GM21528 (cell line): ENCODE measurements around the gene MMP24OS.

Source experiments
- ATAC-seq: cut with Tn5 transposase; IDR thresholded peaks from one replicate; pipeline ENCODE4 v1.9.1; 2021; ENCODE audit warnings: mild to moderate bottlenecking, moderate library complexity; ENCODE audit not compliant: unreplicated experiment, low FRiP score

The MMP24OS gene

DNA sequence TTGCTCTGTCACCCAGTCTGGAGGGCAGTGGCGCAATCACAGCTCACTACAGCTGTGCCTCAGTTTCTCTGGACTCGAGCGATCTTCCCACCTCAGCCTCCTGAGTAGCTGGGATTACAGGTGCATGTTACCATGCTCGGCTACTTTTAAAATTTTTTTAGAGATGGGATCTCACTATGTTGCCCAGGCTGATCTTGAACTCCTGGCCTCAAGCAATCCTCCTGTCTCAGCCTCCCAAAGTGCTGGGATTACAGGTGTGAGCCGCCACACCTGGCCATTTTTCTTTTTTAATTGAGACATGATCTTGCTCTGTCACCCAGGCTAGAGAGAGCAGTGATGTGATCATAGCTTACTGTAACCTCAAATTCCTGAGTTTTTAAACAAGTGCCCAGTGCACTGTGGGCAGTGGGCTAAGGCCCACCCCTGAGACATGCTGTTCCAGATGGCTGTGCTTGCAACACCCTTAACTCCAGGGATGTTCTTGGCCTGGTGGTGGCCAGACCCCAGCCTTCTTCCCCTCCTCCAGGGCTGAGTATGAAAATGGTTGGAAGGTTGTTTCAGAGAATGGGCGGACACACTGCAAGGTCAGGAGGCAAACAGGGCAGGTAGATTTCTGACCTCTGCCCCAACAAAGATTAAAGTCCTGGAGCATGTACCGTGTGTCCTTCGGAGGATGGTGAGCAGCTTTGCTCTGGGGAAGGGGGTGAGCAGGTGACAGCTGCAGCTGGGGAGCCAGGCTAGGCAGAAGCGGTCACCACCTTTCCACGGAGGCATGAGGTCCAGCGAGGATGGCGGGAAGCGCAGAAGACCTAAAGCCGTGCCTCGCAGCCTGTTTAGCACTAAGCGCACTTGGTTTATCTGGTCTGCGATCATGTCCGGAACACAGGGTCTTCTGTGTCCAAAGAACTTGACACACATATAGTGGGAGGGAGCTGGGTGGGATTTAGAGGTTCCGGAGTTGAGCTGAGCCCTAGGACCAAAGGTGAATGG, 15.7 kb upstream of the MMP24OS start:
- no peak for ATAC-seq

DNA sequence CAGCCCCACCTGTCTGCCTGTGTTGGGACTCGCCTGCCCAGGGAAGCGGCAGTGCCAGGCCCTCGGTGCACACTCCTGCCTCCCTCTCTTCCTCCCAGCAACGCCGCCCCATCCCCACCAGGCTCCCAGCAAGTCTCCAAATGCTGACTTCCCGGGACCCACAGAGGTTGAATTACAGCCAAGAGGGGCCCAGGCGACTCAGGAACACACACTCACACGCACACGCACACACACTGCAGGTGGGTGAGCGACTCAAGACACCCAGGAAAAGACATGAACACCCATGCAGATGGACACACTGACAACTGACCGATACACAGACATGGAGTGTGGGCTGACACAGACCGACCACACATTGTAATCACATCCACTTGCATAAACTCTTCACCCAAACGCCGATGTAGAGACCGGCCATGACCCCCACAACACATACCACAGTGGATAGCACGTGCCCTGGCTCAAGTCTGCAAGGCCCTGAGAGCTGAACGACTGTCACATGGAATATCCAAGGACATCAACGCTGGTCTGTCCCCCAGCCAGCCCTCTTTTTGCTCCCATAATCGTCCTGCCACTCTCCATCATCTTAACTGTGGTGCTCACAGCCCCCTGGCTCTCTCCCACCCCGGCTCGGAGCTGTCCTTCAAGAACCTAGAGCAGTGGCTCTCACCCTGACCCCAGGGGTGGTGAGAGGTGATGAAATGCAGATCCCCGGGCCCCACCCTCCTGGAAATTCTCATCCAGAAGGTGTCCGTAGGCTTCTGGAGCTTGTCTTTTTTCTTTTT, 14.8 kb upstream of the MMP24OS start:
- no peak for ATAC-seq

DNA sequence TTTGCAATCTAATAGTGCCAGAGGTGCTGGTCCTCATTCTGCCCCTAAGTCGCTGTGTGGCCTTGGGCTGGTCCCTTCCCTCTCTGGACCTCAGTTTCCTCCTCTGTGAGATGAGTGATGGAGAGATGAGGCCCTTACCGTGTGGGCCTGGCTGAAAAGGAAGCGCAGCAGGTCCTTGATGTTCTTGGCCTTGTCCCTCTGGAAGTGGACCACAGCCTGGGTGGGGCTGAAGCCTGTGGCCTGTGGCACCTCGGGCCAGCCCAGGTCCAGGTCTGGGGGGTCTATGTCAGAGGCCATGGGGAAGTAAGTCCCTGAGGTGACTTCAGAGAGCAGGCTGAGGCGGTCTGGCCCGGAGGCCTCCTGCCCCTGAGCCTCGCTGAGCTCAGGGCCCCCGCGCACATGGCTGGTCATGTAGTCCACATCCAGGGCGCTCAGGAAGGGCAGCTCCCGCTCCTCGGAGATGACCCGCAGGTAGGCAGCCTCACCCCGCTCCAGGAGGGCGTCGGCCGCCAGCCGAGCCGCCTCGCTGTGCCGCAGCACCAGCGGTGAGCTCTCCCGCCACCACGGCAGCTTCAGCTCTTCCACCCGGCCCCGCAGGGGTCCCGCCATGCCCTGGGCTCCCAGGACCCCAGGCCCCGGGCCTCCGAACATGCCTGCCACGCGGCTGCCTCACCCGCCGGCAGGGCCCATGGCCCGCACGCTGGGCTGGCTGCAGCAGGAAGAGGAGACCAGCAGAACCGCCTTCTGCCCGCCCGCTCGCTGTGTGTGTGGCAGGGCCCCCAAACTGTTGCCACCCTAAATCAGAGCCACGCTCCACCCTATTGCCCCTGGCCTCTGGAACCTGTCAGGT, 14.0 kb upstream of the MMP24OS start, which contains the start of gene FAM83C:
Gene FAM83C, minus strand, starts transcription at position 772 of the 850 bp plus-strand sequence. Its CDS starts 121 bp downstream, at position 651.
- ATAC-seq = no peak

DNA sequence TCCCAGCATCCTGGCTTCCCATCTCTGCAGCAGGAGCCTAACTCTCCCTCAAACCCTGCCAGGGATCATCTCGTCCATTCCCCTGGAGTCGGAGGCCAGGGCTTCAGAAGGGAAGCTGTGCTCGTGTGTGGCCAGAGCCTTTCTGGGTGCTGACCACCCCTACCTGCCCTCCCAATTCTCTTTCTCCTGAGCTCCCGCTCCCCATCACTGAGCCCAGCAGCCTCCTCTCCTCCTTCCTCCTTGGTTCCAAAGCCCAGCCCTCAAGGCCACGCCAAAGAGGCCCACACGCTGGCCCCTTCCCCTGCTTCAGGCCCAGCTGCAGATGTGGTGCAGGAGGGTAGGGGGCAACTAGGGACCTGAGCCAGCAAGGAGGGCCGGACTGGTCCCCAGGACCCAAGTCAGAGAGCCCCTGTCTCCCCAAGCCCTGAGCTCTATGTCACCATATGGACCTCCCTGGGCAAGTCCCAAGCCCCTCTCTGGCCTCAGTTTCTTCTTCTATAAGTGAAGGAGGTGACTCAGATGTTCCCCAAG, 13.0 kb upstream of the MMP24OS start:
- ATAC-seq = no peak

DNA sequence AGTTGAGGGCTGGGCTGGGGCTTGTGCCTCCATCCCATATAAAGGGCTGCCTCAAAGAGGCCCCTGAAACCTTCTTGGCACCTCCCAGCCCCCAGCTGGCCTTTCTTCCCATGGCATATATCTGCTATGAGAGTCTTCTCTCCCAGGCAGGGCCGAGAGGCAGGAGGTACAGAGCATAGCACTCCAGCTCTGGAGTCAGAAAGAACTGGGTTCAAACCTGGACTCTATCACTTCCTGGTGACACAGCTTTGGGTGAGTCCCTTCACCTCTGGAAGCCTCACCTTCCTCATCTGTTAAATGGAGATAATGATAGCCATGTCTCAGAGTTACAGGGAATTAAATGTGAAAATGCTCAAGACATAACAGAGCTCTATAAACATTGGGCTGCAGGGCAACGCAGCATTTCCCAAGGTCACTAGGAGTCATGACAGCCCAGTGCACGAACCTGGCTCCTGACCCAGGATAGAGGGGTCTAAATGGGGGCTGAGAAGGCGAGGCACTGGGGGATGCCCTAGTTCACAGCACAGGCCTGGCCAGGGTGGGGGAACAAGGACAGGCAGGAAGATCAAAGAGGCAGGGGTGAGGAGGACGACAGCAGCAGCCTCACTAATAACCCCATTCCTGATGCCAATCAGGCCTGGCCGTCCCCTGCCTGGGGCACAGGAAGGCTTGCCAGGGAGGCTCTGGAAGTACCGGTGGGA, 12.4 kb upstream of the MMP24OS start:
- ATAC-seq = no peak

DNA sequence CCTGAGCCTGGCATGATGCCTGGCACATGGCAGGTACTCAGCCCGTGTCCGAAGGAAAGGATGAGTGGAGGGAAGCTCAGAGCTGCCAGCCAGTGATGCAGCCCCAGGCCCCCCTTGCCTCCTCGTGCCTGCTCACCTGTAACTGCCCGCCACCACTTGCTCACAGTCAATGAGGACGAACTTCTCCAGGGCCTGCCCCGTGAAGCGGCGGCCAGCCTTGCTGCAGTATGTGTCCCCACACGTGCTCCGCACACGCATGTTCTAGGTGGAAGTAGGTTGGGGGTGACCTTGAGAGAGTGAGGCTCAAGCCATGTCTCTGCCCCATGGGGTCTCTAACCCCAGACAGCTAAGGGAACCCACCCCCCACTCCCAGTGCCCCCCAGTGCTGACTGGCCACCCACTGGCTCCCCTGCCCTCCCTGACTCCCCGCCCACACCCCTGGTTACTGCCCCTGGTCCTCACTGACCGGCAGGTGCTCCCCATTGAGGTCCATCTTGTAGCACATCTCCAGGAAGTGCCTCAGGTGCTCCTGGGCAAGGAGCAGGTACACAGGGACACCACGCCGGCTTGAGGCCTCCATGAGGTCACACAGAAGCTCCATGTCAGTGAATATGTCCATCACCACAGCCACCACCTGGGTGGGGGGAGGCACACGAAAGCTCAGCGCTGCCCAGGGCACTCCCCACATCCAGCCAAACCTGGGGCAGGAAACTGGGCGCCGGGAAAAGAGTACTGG, 10.6 kb upstream of the MMP24OS start:
- ATAC-seq = no peak

DNA sequence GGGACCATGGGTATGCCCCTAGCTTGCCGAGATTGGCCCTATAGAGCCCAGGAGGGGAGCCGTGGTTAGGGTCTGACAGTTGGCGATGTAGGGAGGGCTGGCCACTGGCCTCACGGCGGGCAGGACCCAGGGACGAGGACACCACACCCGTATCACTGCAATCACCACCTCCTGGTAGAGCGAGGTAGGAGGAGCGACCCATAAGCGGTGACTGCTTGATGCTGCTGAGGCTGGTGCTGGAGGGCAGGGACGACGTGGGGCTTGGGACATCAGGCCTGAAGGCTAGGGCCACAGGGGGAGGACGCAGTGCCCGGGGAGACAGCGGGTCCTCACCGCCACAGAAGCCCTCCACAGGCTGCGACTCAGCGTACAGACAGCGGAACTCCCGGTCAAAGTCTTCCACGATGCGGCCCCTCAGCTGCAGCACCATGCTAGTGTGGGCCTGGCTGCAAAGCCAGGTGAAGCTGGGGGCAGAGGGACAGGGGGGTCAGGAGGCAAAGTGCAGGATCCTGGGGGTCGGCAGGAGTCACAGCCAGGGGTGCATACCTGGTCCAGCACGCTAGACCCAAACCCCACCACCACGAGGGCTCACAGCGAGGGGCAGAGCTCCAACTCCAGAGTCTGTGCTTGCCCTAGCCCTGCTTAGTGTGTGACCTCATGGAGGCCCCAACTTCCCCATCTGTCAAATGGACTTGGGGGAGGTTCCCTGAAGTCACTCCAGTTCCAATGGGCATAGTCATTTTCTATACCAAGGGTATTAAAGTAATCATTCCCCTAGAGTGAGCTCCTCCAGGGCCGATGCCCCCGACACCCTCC, 9.8 kb upstream of the MMP24OS start:
- no peak for ATAC-seq

DNA sequence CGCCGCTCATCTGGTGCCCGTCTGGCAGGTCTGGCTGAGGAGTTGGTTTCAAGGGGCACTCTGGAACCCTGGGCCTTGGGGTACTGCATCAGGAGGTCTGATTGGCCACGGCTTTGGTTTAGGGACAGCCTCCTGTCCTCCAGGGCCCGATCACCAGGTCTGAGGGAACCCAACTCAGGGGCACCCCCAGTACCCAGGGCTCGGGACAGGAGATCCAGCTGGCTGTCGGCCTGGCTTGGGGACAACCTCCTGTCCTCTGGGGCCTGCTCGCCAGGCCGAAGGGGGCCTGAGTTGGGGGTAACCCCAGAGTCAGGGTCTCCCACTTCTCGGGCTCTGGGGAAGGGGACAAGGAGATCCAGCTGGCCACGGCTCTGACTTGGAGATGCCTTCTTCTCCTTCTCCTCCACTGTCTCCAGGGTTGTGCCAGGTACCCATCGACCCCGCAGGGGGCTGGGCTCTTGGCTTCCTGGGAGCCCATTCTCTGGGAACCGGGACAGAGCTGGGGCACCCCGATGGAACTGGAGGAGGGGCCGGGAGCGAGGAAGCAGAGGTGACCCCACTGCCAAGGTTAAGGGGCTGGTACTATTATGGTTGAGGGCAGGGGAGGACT, 9.1 kb upstream of the MMP24OS start:
- no peak for ATAC-seq

DNA sequence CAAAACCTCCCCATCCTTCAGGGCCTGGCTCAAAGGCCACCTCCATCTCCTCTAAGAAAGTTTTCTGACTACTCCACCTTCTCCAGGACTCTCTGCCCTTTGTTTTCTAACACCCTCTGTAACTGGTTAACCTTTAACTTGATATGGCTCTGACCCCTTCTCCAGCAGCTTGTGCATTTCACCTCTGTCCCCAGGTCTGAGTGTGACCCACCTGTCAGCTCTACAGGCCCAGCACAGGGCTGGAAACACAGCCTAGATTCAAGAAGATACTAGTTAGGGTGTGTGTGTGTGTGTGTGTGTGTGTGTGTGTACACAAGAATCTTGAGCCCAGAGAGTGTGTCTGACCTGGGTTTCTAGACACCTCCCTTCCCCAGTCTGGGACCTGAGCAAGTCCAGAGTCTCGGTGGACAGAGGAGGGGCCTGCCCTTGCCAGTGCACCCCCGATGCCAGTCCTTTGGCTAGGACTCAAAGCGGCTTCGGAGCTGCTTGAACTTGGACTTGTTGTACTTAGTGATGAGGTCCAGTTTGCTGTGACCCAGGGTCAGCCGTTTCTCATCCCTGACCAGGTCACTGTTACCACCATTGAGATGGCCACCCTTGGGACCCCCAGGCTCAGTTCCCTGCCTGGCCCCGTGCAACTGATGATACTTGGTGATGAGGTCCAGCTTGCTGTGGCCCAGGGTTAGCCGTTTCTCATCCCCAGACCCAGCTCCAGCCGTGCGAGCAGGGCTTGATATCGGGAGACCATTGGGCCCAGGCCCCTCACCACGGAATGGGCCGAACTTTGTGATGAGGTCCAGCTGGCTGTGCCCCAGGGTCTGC, 8.4 kb upstream of the MMP24OS start:
- ATAC-seq = no peak

DNA sequence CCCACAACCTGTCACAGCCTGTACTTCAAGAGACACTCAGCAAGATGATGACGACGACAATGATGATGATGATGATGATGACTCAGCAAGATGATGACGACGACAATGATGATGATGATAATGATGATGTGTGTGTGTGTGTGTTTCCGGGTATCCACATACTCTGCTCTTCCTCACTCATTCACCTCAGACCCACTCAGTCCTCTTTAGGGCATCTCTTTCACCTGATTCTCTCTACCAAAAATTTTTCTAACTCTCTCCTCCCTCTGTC, 7.8 kb upstream of the MMP24OS start:
- no peak for ATAC-seq

DNA sequence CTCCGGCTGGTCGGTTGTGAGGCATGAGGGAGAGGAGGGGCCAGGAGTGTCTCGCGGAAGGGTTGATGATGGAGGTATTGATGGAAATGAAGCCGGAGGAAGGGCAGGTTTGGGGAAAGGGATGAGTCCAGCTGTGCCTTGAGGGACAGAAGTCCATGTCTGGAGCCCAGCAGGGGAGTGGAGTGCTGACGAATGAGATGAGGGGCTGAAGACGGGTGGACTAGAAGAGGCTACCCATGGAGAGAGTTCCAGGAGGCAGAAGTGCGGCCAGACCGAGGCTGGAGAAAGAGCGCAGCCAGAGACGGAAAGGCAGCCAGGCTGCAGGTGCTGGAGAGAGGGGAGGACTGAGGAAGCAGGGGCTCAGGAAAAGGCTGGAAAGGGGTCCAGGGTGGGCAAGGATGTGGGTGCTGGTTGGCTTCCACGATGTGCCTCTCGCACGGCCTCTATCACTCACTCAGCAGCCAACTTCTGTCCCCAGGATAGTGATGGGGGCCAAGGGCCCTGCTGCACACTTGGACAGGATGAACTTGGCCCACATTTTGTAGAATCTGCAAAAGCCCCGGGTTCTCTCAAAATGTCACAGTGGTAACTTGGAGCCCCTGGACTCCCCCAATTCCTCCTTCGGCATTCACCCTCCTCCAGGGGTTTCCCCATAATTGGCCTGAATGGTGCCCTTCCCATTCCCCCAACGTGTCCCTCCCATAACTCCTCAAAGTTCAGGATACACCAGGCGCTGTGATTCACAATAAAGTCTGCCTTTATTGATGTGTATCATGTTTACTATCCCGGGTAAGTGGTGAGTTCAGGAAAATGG, 7.3 kb upstream of the MMP24OS start:
- ATAC-seq = no peak

DNA sequence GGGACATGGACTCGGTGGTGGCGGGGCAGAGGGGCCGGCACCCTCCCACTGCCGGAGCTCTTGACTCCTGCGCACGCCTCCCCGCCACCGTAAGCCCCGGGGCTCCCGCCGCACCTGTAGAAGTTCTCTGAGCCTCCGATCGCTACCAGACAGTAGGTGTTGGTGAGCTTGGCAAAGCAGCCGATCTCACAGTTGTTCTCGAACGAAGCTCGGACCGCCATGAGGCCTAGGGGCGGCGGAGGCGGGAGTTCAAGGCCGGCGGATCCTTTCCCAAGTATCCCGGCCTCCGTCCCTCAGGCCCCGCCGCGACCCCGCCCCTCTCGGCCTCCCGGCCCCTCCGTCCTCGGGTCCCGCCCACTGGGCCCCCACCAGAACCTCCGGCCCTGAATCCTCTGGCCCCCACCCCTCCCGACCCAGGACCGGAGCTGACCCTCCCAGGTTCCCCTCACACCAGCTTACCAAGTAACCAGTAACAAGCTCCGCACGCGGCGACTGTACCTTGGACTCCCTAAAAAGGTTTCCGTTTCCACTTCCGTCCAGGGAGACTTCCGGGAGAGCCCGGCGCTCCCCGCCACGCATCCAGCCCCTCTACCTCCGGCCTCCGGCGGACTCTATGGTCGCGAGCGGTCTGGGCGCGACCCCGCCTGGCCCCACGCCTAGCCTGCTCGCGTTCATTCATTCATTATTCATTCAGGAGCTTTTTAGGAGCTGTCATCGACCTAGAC, 6.5 kb upstream of the MMP24OS start, which contains the start of gene EIF6:
Gene EIF6, minus strand, starts transcription at position 506 of the 725 bp plus-strand sequence. Its CDS starts 285 bp downstream, at position 221.
- ATAC-seq = peak; percentile 56

DNA sequence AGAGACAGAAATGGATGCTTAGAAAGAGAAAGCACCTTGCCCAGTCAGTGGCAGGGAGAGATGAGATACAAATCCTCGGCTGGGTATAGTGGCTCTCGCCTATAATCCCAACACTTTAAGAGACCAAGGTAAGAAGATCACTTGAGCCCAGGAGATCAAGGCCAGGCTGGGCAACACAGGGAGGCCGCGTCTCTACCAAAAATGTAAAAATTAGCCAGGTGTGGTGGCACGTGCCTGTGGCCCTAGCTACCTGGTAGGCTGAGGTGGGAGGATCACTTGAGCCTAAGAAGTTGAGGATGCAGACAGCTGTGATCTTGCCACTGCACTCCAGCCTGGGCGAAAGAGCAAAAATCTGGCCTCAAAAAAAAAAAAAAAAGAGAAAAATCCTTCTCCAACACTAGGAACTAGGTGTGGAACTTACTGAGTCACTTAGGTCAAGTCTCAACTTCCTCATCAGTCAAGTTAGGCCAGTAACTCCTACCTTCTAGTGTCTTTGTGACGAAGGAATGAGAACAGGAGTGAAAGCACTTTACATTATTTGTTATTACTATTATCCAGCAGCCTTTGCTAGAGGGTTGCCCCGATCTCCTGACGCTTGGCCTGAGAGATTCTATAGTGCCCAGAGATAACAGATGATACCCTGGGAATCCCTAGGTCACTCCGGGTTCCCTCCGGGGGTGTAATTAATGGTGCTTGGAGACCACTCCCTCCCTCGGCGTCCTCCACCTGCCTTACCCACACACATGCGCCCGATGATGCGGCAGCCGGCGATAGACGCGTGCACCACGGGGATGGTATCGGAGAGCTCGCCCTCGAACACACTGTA, 5.7 kb upstream of the MMP24OS start:
- no peak for ATAC-seq

DNA sequence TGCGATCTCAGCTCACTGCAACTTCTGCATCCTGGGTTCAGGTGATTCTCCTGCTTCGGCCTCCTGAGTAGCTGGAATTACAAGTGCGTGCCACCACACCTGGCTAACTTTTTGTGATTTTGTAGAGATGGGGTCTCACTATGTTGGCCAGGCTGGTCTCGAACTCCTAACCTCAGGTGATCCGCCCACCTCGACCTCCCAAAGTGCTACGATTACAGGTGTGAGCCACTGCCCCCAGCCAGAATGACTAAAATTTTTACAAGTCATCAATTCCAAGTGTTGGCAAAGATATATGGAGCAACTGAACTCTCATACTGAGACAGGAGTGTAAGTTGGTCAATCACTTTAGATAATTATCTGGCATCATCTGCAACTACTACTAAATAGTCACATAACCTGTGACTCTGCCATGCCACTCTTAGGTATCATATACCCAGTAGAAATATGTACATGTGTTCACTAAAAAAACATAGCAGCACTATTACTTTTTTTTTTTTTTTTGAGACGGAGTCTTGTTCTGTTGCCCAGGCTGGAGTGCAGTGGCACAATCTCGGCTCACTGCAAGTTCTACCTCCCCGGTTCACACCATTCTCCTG, 3.7 kb upstream of the MMP24OS start:
- no peak for ATAC-seq
